ENCODE data around the gene BRD3.
A peak's percentile ranks its signal among the peaks of the same experiment; 100 is the strongest.
"Not testable (repeated sequence)": the region's sequence is repeated elsewhere in the genome, so short reads cannot be mapped to it uniquely, and the experiment has no call there.

Gene BRD3

DNA sequence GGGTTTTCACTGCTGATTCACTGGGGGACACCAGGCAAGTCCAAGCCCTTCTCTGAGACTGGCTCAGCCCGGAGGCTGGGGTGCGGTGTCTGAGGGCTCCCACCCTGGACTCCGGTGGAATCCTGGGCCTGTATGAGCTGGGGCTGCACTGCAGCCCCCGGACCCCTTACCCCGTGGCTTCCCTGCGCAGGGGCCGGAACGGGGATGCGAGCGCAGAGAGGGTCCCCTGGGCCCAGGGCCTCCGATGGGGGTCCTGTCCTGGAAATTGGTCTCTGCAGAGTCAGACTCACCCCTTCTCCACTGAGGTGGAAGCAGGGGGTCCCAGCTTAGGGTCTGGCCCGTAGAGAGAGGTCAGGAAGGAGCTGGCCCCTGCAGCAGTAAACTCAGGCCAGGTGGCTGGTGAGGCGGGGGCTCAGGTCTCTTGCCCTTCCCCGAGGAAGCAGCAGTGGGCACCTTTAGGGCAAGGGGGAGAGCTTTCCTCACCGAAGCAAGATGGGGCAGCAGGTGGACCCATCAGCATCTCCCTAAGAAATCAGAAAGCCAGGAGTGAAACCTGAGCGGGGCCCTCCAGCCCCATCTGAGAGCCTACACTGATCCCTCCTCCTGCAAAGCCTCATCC lies 74.1 kb downstream of the BRD3 start:
- DNase-seq (ENCODE audit: low read depth in 1 of 2, low spot score in 1 of 2): no peak

DNA sequence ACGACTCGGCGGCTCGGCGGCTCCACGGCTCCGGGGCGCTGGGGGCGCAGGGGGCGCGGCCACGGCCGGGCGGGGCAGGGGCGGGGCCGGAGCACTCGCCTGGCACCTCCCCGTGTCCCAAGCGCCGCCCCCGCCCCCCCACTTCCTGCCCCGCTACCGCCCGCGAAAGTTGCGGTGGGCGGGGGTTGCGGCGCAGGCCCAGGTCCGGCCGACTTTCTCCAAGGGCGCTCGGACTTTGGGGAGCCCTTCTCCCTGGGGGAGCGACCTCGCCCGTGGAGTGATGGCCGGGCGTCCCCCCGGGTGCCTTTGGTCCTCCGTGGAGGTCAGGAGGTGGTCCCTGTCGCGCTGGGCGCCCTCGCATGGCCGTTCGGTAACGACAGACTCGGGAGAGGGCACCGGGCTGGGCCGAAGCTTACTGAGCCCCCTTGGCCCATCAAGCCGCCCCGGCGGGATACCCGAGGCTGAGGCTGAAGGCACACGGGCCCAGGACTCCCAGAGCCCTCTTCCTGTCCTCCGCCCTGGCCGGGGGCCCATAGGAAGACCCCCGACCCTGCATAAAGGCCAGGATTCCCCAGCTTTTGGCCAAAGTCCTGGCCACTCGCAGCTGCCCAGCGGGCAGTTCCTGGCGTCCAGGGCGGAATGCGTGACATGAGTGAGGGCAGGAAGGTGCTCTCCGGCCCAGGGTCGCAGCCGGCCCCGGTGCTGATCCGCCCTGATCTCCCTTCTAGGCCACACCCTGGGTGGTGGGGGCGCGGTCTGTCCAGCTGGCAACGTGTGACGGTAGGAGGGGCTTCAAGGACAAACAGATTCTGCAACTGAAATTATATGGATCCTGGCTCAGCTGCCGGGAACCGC lies 74.8 kb downstream of the BRD3 start:
- peak; percentile 48 to 61 for DNase-seq (ENCODE audit: low read depth in 1 of 2, low spot score in 1 of 2)

DNA sequence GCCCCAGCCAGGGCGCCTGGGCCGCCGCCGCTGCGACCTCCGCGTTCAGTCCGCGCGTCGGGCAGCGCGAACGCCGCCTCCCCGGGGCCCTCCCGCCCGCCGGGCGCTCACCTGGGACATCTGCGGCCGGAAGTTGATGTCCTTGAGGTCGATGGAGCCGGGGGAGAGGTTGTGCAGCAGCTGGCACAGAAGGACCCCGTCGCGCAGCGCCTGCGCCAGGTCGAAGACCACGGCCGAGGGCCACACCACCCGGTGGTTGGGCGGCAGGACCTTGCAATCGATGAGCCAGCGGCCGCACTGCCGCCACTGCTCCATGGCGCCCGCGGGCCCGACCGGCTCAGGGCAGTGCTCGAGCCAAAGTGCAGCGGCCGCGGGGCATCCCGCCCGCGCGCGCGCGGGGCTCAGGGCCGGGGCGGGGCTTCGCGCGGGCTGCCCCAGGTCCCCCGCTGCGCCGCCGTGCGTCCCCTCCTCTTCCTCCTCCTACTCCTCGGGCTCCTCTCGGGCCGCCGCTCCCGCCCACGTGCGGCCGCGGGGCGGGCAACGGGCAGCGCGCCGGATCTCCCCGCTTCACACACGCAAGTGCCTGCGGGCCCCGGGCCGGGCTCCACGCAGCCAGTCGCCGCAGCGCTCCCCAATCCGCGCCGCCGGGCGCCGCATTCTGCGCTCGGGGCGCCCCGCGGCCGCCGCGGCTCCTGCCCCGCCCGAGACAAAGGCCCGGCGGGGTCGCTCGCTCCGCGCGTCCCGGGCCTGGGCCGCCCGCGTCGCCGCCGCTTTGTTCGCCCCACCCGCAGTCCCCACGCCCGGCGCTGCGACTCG lies 75.7 kb downstream of the BRD3 start, which contains the start of gene VAV2:
Gene VAV2 (minus strand): TSS at position 361 of the 816 bp plus-strand sequence. CDS start 46 bp downstream, at position 315.
- no peak for DNase-seq (ENCODE audit: low read depth in 1 of 2, low spot score in 1 of 2)

DNA sequence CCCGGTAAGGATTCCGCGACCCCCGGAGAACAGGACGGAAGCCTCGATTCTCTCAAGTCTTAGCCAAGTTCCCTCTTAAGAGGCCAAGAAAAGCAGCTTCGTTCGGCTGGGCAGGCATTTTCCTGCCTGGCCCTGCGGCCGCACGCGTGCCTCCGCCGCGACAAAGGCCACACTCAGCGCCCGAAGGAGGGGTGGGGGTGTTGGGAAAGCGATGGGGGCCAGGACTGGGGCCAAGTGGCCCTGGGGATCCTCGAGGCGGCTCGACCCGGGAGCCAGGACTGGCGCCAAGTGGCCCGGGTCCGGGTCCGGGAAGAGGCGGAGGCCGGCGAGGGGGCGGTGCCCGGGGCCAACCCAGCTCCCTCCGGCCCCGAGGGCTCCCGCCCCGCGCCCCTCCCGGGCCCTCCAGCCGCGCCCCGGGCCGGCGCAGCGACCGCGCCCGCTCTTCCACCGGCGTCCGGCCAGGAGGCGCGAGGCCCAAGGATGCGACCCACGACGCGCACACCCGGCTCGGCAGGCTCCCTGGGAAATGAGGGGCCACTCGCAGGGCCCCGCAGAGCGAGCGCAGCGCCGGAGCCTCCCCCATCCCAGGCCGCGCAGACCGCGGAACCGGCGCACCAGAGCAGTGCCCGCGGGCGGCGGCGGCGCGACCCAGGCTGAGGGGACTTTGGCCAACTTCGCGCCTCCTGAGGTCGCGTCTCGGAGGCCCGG lies 76.5 kb downstream of the BRD3 start:
- DNase-seq (ENCODE audit: low read depth in 1 of 2, low spot score in 1 of 2): no peak

DNA sequence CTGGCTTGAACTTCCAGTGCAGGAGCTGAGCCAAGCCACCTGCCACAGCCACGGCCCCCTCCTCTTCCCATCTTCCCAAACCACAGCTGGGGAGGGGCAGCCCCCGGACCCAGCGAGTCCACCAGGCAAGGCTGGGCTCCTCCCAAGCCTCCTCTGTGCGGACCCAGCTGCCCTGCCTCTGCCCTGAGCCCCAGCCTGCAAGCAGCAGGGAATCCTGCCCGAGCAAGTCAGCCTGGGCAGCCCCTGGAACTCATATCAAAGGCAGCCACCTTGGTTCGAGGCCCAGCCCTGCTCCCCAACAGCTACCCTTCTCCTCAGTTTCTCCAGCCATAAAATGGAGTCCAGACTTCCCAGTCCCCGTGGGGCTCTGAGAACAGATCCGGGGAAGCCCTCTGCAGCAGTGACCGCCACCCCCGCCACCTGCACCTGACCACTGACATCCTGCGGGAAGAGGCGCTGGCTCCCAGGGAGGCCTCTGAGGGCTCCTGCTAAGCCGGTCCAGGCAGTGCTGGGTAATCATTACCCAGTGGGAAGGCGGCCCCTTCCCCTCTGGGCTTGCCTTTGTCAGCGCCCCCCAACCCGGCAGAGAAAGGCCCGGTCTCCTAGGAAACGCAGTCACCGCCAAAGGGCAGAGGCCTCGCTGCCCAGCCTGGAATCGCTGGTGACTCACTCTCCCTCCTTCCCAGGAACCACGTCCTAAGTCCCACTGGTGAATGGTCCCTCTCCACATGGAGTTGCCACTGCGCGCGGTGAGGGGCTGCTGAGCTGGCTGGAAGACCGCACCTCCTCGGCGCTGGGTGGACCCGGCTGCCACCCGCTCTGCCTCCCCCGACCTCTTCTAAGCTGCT lies 77.2 kb downstream of the BRD3 start:
- DNase-seq (ENCODE audit: low read depth in 1 of 2, low spot score in 1 of 2): no peak

DNA sequence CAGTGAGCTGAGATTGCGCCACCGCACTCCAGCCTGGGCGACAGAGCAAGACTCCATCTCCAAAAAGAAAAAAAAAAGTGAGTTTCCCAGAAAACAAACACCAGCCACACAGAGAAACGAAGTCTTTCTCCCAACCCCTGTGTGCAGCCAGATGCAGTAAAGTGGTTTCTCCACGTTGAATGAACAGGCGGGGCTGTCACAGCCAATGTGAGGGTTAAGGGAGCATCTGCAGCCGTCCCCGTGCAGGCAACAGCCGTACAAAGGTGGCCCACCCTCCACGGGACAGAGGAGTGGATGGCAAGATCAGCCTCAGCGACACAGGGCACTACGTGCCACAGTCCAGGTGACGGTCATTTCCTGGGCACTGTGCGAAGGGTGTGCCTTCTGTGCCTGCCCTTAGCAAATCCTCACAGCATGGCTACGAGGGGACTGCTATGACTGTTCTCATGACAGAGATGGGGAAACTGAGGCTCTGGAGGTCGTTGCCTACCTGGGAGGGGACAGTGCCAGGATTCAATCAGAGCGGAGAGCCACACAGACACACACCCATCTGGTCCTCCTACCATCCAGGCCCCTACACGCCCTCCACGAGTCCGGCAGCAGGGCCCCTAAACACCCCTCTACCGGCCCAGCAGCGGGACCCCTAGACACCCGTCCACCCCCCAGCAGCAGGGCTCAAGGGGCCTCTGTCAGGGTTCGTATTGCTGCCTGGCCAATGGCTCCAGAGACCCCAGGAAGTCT lies 78.0 kb downstream of the BRD3 start:
- no peak for DNase-seq (ENCODE audit: low read depth in 1 of 2, low spot score in 1 of 2)

DNA sequence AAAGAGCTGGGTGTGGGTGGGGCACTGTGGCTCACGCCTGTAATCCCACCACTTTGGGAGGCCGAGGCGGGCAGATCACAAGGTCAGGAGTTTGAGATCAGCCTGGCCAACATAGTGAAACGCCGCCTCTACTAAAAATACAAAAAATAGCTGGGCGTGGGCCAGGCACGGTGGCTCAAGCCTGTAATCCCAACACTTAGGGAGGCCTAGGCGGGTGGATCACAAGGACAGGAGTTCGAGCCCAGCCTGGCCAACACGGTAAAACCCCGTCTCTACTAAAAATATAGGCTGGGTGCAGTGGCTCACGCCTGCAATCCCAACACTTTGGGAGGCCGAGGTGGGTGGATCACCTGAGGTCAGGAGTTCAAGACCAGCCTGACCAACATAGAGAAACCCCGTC lies 79.1 kb downstream of the BRD3 start:
- not testable (repeated sequence) for DNase-seq (ENCODE audit: low read depth in 1 of 2, low spot score in 1 of 2)

DNA sequence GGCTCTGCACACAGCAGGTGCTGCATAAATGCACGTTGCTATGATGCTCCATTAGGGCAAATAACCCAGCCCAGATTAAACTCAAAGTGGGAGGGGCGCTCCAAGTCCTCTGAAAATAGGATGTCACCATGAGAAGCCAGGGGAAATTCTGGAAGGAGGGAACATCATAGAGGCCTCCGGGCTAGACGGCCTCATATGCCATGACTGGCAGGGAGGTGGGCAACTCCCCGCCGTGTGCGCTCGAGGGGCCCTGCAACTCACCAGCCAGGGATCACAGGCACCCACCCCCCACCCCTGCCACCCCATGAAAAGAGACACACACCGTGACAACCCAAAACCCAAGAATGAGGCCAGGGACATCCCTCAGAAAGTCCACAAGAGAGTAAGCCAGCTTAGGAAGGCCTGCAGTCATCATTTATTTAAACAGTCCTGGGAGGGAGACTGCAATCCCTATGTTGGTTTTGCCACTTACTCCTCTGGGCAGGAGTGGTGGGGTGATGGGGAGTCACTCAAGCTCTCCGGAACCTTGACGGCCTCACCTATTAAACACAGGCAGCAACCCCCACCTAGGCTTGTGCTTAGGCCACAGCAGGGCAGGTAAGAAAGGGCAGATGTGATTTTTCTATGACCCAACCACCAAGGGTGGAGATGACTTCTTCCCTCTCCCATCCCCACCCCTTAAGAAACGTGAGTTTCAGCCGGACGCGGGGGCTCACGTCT lies 79.7 kb downstream of the BRD3 start:
- no peak for DNase-seq (ENCODE audit: low read depth in 1 of 2, low spot score in 1 of 2)

DNA sequence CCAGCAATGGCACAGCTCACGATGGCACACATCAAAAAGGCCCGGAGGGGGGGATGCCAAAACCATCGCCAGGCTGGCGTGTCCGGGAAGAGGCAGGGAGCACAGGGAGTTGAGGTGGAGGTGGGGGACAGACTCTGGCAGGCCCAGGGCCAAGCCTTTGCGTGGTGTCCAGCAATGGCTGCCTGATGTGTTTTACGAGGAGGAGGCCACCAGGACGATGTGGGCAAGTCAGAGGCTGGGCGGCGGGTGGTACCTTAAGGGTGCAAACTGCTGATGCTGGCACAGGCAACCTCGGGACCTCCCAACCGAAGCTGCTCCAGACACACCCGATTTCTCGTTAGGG lies 80.4 kb downstream of the BRD3 start:
- DNase-seq (ENCODE audit: low read depth in 1 of 2, low spot score in 1 of 2): no peak

DNA sequence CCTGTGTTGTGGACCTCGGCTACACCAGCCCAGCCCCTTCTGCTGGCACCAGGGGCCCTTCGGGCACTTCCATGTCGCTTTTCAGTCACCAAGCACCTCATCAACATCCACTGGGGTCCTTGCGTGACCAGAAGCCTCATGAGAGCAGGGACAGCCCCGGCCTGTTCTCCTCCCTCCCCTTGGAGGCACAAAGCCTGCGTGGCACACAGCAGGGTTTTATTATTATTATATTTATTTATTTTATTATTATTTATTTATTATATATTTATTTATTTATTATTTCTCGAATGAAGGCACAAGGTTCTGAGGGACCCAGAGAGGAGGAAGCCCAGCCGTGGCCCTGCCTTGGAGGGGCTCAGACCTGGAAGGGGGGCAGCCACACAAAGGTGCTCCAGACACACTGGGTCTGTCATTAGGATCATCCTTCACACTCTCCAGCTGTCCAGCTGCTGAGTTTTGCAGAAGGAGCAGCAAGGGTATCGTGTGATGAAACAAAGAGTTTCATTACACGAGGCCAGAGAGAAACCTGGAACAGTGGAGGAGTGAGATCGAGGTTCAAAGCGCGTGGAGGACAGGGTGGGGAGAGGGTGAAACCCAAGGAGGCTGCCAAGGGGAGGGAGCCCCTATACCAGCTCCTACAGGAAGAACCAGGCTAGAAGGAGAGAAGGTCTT lies 80.9 kb downstream of the BRD3 start:
- DNase-seq (ENCODE audit: low read depth in 1 of 2, low spot score in 1 of 2): no peak

DNA sequence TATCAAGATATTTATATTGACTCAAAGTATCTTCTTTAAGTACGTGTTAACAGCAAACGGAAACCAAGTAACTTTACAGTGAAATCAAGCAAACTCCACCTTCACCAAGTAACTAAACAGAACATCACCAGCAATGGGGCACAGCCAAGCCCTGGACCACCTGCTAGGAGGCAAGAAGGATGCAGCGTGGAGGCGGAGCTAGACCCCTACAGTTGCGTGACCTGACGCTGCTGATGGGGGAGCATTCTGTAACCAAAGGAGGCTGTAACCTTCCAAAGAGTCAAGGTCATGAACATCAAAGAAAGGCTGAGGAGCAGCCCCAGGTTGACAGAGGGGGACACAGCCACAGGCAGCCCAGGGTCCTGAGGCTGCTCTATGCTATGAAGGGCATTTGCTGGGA lies 81.8 kb downstream of the BRD3 start:
- no peak for DNase-seq (ENCODE audit: low read depth in 1 of 2, low spot score in 1 of 2)

DNA sequence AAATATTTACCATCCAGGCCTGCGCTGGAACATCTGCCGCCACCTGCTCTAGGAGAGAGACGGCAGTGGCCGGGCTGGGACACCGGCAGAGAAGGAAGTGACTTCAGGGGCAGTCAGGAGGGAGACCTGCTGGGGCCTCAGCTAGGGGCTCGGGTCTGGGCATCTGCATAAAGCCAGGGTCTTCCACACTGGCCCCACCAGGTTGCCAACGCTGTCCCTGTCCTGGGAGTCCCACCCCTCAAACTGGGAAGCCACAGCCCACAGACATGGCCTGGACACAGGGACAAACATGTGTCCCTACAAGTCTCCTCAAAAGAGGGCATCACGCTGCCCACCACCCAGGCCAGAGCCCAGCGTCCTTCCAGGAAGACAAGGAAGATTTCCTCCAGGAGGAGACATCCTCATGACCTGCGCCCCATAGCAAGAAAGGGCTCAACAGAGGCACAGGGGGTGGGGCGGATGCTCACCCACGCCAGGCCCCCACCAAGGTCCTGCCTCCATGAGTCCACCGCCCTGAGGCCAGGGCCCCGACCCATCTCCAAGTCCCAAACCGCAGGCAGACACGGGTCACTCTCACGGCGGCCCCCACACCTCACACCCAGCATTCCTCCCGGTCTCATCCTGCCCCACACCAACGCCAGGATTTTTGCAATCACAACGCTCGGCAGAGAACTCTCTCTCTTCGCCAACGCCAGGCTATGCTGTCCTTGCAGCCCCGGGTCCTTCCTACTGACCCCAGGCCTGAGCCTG lies 84.7 kb downstream of the BRD3 start:
- DNase-seq (ENCODE audit: low read depth in 1 of 2, low spot score in 1 of 2): no peak

DNA sequence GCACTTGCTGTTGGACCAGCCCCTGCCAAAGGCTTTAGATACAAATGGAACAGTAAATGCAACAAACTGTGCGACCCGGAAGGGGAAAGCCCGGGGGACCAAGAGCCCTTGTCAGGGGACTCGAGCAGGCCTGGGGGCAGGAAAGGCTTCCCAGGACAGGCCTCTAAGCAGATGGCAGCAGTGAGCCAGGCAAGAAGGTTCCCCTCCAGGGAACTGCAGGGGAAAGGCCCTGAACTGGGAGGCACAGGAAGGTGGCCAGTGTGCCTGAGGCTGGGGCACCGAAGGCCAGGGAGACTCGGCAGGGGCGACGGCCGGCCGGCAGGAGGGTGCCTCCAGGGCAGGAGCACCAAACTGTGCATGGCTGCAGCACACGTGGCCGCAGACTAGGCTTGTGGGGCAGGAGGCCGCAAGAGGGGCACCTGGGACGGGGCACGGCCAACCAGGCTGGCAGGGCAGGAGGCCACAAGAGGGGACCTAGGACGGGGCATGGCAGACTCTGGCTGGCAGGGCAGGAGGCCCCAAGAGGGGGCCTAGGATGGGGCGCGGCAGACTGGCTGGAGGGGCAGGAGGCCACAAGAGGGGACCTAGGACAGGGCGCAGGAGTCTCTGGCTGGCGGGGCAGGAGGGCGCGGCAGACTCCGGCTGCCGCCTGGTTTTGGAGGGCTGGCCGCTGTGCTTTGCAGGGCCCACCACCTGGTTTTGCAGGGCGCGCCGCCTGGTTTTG lies 85.7 kb downstream of the BRD3 start:
- no peak for DNase-seq (ENCODE audit: low read depth in 1 of 2, low spot score in 1 of 2)

DNA sequence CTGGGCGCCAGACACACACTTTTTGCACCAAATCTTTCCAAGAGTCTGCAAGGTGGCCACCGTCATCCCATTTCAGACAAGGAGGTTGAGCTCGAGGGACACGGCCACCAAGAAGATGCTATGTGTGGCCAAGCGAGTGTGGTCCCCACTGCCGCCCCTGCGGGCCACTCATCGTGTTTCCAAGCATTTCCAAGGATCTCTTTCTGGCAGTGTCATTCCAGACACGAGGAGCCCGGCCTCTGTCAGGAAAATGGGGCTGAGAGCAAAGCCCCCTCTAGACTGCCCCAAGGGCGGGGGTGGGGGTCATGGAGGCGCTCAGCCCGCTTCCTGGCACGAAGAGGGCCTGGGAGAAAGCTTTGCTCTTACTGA lies 86.3 kb downstream of the BRD3 start:
- no peak for DNase-seq (ENCODE audit: low read depth in 1 of 2, low spot score in 1 of 2)

DNA sequence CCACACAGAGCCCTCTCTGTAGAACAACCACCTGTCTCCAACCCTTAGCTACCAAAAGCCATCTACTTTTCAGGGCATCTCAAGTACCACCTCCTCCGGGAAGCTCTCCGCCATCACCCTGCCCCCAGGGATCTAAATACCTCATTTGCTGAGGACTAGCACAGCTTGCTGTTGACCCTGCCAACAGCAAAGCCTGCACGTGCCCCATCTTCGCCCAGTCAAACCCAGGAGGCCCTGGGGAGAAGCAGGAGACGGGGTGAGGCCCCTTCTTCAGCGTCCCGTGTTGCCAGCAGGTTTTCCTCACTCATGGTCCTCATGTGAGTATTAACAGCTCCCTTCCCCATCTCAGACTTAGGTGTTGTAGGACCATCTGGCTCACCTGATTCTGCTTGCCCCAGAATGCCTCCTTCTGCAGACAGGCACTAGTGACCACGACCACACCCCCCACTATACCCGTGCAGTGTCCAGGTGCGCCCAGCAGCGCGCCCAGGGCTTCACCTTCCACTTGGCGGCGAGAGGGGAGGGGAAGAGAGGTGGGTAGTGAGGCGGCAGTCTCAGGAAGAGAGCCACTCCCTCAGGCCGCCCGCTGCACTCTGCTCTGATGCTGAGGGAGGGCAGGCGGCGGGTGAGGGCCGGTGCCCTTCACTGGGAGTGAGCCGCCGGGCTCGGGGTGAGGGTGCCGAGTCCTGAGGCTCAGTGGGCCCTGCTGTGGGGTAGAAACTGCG lies 86.8 kb downstream of the BRD3 start:
- DNase-seq (ENCODE audit: low read depth in 1 of 2, low spot score in 1 of 2): no peak

Measured in activated T-helper 1 cell treated with anti-CD3 and anti-CD28 coated beads, Interleukin-2, amount 50 U/mL, for 16 hours (primary cell).